HS-27A (cell line): Measurements from ENCODE around the gene ARSG.

Experiments
- DNase-seq: peaks from one replicate; pipeline ENCODE4 v3.0.0-alpha.2; 2012; ENCODE audit warnings: low read depth, missing footprints

The ARSG gene

GRCh38 chr17:68378268-68379176 lies 87.2 kb downstream of the ARSG start:
- DNase-seq: no peak

DNA sequence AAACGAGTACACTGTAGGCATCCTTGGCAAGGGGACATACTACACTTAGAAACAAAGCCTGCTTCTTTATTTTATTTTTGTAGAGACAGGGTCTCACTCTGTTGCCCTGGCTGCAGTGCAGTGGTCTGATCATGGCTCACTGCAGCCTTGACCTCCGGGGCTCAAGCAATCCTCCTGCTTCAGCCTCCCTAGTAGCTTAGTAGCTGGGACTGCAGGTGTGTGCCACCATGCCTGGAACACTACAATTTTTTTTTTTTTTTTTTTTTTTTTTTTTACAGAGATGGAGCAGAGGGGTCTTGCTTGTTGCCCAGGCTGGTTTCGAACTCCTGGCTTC lies 87.8 kb downstream of the ARSG start:
- no peak for DNase-seq

DNA sequence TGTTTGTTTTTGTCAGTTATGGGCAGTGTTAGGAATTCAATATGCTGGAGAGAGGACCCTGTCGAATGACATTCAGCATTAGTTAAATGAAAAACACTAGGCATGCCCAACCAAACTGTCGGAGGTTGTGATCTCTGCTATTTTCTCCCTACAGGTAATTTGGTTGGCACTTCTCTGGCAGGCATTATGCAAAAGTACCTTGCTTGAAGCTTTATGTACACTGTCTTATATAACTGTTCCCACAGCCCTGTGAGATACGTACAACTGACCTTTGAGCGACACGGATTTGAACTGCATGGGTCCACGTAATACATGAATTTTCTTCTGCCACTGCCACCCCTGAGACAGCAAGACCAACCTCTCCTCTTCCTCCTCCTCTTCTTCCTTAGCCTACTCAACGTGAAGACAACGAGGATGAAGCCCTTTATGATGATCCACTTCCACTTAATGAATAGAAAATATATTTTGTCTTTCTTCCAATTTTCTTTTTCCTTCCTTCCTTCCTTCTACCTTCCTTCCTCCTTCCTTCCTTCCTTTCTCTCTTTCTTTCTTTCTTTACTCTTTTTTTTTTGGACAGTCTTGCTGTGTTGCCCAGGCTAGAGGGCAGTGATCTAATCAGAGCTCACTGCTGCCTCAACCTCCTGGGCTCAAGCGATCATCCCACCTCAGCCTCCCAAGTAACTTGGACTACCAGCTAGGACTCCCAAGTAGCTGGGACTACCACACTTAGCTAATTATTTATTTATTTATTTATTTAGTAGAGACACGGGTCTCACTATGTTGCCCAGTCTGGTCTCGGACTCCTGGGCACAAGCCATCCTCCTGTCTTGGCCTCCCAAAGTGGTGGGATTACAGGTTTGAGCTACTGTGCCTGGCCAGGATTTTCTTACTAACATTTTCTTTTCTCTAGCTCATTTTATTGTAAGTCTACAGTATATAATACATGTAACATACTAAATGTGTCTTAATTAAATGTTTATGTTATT lies 88.7 kb downstream of the ARSG start:
- DNase-seq: no peak

DNA sequence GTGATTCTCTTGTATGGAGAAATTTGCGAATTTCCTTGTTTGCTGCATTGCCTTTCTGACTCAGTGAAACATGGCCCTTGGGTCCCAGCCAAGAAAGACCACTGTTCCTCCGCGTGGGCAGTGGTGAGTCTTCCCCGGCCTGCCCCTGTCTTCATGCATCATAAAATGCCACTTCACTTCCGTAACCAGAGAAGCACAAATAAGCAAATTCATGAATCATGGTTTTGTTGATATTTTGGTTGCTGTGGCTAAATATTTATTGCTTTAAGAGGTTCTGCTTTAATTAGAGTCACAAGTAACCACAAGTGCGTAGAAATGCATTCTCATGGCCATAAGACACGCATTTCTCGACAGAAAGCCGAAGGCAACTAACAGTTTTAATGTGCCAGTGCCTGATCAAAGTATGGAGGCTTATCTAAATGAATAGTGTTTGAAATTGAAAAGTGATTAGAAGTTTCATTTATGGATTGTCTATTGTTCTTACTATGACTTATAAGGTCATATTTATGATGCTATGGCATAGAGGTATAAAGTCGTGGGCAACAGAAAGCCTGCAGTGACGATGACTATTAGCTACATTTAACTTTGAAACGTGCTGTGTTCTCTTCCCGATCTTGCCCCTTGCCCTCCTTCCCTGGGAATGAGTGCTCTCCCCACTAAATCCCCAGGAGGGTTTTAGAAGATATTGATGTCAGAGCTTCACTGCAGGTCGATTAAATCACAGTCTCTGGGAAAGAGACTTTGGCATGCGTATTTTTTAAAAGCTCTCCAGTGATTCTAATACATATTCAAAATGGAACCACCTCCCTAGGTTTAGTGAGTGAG lies 90.0 kb downstream of the ARSG start:
- no peak for DNase-seq

GRCh38 chr17:68382582-68383085 lies 91.3 kb downstream of the ARSG start:
- DNase-seq: no peak

DNA sequence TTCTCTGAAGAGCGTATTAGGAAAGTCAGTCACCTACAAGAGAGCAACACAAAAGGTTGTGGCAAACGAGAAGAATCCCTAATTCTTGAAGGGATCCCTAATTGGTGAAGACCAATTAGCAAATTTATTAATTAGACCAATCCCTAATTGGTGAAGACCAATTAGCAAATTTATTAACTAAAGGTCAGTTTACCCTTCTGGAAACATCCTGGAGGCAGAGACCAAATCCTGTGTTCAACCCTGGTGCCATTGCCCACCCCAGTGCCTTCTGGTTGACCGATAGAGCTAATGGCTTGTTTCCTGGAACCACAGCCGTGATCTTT lies 91.8 kb downstream of the ARSG start:
- no peak for DNase-seq

GRCh38 chr17:68383443-68384321 lies 92.4 kb downstream of the ARSG start:
- DNase-seq: peak; percentile 73

DNA sequence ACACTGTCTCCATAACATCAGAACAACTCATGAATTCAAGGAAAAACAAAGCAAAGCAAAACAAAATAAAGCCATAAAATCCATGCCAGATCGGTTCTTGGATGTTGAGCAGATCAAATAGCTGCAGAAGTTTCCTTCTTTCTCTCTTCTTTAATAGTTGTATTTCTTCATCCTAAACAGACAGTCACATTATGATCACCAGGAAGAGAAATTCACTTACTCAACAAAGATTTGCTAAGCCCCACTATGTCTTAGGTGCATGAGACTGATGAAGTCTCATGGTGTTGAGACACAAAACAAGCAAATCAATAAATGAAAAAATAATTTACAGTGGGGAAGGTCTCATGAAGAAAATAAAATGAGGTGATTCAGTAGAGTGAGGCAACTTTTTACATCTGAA lies 93.2 kb downstream of the ARSG start:
- DNase-seq: no peak

DNA sequence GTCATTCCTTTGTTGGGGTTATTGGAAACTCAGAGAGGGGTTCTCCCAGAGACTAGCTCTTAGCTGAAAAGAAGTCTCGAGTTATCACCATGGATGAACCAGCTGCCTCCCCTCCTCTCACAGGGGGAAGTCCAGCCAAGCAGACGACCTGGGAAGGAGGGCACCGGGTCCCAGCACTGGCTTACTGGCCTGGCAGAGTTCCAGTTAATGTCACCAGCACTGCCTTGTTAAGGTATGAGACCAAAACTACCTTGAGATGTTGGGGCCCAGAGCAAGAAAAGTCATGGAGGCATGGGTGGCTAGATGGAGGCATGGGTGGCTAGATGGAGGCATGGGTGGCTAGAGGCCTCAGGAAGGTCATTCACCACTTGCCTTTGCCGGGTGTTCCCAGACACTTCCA lies 93.6 kb downstream of the ARSG start:
- no peak for DNase-seq

DNA sequence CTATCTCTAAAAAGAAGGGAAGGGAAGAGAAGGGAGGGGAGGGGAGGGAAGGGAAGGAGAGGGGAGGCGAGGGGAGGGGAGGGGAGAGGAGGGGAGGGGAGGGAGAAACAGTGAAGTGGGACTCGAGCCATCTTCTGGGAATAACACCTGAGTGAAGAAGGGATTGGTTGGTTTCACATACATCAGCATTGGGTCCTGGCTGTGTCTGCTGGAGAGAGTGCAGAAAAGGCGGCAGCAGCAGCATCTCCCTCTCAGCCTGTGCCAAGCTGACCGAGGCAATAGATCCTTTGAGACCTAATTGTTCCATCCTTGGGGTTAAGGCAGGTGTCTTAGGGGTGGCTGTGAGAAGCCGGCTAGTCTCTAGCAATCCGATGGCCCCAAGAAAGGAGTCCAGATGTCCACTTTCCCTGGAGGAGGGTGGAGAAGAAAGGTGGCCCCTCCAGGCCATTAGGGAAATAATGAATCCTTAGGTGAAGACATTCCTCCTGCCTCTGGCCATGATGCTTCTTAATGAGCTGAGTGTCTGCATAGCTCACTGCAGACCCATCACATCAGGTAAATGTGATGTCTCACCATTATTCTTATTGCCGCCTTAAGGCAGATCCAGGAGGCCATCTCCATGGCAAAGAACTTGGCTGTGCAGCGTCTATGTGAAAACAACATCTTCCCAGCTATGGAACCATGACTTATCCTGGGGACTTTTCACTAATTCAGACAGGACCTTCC lies 94.4 kb downstream of the ARSG start:
- DNase-seq: no peak

- DNase-seq: no peak
Measured at GRCh38 chr17:68387435-68388218, 96.3 kb downstream of the ARSG start.

GRCh38 chr17:68389041-68389440 lies 97.7 kb downstream of the ARSG start:
- DNase-seq: no peak

- DNase-seq: no peak
Measured at GRCh38 chr17:68390888-68391545, 99.7 kb downstream of the ARSG start.

DNA sequence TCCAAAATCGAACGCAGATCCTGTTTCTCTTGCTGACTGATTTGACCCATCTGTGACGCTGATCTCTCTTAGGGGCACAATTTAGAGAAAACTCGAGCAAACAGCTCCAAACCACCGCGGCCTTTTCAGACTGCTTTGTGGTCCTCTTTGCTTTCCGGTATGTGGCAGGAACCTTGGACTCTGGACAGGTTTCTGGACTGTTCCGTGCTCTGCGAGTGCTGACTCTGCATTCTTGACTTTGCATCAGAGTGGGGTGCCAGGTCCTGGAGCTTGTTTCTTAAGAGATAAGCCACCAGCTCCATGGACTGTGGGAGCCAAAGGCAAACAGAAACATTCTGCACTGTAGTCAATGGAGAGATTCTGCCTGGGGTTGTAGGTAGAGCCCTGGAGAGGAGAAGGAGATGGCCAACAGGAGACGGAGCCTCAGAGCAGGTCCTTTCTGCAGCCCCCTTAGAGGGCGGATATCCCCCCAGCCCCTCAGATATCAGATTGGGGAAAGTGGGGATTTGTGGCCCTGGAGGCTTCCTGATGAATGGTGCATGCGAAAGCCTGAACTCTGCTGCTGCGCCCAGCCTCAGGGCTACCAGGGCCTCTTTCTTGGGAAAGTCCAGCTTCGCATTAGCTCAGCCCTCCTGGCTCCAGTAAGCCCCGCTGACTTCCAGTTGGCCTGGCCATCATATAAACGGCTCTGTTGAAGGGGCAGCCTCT lies 100.4 kb downstream of the ARSG start:
- DNase-seq: no peak

DNA sequence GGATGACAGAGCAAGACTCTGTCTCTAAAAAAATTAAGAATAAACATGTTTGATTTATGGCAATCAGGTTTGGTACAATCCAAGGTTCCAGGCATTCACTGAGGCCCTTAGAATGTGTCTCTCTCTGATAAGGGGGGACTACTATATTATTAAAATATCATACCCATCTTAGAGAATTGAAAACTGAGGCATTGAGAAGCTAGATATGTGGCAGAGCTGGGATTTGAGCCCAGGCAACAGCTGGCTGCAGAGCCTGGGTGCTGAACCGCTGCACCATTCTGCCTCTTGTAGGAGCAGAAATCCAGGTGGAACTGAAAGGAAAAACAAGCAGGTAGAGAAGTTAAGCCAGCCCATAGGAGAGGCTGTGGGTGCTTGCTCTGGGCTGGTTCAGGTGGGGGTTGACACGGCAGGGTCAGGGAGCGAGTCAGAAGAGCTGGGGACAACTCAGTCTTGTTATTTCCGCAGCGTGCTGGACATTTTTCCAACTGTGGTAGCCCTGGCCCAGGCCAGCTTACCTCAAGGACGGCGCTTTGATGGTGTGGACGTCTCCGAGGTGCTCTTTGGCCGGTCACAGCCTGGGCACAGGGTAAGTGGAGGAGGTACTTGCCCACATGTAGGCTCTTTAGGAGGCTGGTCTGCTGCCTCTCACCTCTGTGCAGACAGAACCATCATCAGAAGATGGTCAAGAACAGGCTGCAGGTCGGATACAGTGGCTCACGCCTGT lies 103.5 kb downstream of the ARSG start:
- DNase-seq: no peak

- DNase-seq: no peak
Measured at GRCh38 chr17:68396226-68397107, 105.2 kb downstream of the ARSG start.

DNA sequence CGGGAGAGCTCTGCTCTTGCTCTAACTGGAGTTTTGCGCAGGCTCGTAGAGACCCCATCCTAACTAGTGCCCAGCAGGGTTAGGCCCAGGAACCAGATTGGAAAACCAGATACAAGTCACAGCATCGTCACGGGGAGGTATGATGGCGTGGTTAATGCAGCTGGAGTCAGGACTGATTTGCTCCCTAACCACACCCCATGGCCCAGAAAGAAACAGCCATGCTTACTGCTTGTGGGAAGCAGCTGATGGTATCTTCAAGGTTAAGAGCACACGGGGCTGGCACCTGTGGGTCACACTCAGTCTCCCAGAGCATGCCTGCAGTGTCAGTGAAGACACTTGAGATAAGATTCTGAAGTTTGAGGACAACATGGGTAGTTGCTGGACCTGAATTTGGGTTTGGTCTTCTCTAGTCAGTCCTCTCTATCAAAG lies 105.8 kb downstream of the ARSG start:
- DNase-seq: no peak
